Measurements from ENCODE around the gene SVBP. TPM values are rescaled to one million over a fixed set of nuclear protein-coding genes. Genes with fewer than 3 reads are reported as not detected.

Gene SVBP
- polyA plus RNA-seq, 2 of the 4 experiments (the other 2 are of a cell fraction), result 9.1 to 24.8 TPM

GRCh38 chr1:42762269-42762668, 54.9 kb downstream of the SVBP start:
- FAIRE-seq, result no peak
- POLR2A ChIA-PET, result no interaction called here
- Histone ChIP-seq H3K4me2 (no peak overlapping the region), H3K4me3 (no peak overlapping the region), H3K27ac (no peak overlapping the region), H3K9me3 (no peaks in the 10 kb centered on the region), H3K4me1 (peaks cover 13% of the 10 kb centered on the region; the same call in 2 of the 3 replicates)
- DNase-seq (ENCODE audit: low read depth in 1 of 2, low spot score in 1 of 2), result no peak
- TF ChIP-seq KDM1A (IDR thresholded peaks at IDR 0.05; ENCODE audit: low read depth) (no peak), CHD4 (IDR thresholded peaks at IDR 0.05; ENCODE audit: borderline replicate concordance) (no peak), CHD2 (IDR thresholded peaks at IDR 0.05; ENCODE audit: low read length, partially characterized antibody) (no peak), BCL3 (IDR thresholded peaks at IDR 0.05) (no peak), RARB (CRISPR knock-in tag; IDR thresholded peaks at IDR 0.05) (no peak), PBX3 (IDR thresholded peaks at IDR 0.05) (no peak), ATOH8 (CRISPR knock-in tag; IDR thresholded peaks at IDR 0.05; ENCODE audit: low read depth) (no peak), HOXB13 (CRISPR knock-in tag; IDR thresholded peaks at IDR 0.05; ENCODE audit: low read depth) (no peak), NFE2L2 (conservative IDR thresholded peaks at IDR 0.05; ENCODE audit: low read length) (no peak), HMGXB4 (CRISPR knock-in tag; IDR thresholded peaks at IDR 0.05; ENCODE audit: borderline replicate concordance) (no peak), MAFK (IDR thresholded peaks at IDR 0.05; ENCODE audit: partially characterized antibody) (no peak), MAZ (IDR thresholded peaks at IDR 0.05; ENCODE audit: borderline replicate concordance, low read depth, low read length) (no peak), ELK1 (IDR thresholded peaks at IDR 0.05; ENCODE audit: low read depth, low read length) (no peak), HEYL (CRISPR knock-in tag; IDR thresholded peaks at IDR 0.05) (no peak), MAX (IDR thresholded peaks at IDR 0.05) (no peak), KDM5A (IDR thresholded peaks at IDR 0.05) (no peak), JUNB (IDR thresholded peaks at IDR 0.05) (no peak), REST (IDR thresholded peaks at IDR 0.05) (no peak), RAD21 (conservative IDR thresholded peaks at IDR 0.05 in 1 of 2, IDR thresholded peaks at IDR 0.05 in 1 of 2) (no peak), EHMT2 (IDR thresholded peaks at IDR 0.05; ENCODE audit: low read depth) (no peak)
- 81% methylated on average over 5 of the region's 5 CpGs for WGBS (ENCODE audit: missing lambda C conversion rate)
- no peak for ATAC-seq
- CTCF ChIA-PET, result interaction anchor here (0.8 to 2.0 kb wide), 2 partner anchors 10 to 184 kb away, joined by 3 to 5 read pairs; no protein-coding TSS in a partner anchor

Data from A549 (cell line).